ENCODE data around the gene PROSER3.
A peak's percentile ranks its signal among the peaks of the same experiment; 100 is the strongest.

The PROSER3 gene

GRCh38 chr19:35757749-35758608, at the start of gene PROSER3:
Gene PROSER3, plus strand, starts transcription at chr19:35758176. Its CDS starts 40 bp downstream, at chr19:35758216.
- DNase-seq (ENCODE audit: low read depth, low spot score) = peak; percentile 97

GRCh38 chr19:35708391-35708790, 49.6 kb upstream of the PROSER3 start:
- DNase-seq (ENCODE audit: low read depth, low spot score) = no peak

- peak; percentile 45 for DNase-seq (ENCODE audit: low read depth, low spot score)
These were observed 46.9 kb upstream of the PROSER3 start for GRCh38 chr19:35710784-35711723.

GRCh38 chr19:35712567-35713505, 45.1 kb upstream of the PROSER3 start:
- DNase-seq (ENCODE audit: low read depth, low spot score) = peak; percentile 44

GRCh38 chr19:35713506-35713850, 44.5 kb upstream of the PROSER3 start:
- DNase-seq (ENCODE audit: low read depth, low spot score) = no peak

GRCh38 chr19:35713904-35714495, 44.0 kb upstream of the PROSER3 start:
- DNase-seq (ENCODE audit: low read depth, low spot score) = no peak

- DNase-seq (ENCODE audit: low read depth, low spot score) = no peak
These were observed 43.2 kb upstream of the PROSER3 start for GRCh38 chr19:35714601-35715354.

GRCh38 chr19:35715355-35715809, 42.6 kb upstream of the PROSER3 start:
- DNase-seq (ENCODE audit: low read depth, low spot score) = no peak

GRCh38 chr19:35715981-35716800, 41.8 kb upstream of the PROSER3 start:
- DNase-seq (ENCODE audit: low read depth, low spot score) = no peak

GRCh38 chr19:35716801-35717664, 40.9 kb upstream of the PROSER3 start:
- peak; percentile 92 for DNase-seq (ENCODE audit: low read depth, low spot score)

- no peak for DNase-seq (ENCODE audit: low read depth, low spot score)
These were observed 40.2 kb upstream of the PROSER3 start, which contains the start of gene KMT2B for GRCh38 chr19:35717665-35718344. Gene KMT2B, plus strand, starts transcription at chr19:35718003. Its CDS starts 16 bp downstream, at chr19:35718019.

GRCh38 chr19:35718345-35719041, 39.5 kb upstream of the PROSER3 start:
- DNase-seq (ENCODE audit: low read depth, low spot score) = no peak

- no peak for DNase-seq (ENCODE audit: low read depth, low spot score)
These were observed 38.4 kb upstream of the PROSER3 start for GRCh38 chr19:35719402-35720162.

GRCh38 chr19:35720163-35720524, 37.8 kb upstream of the PROSER3 start:
- DNase-seq (ENCODE audit: low read depth, low spot score) = no peak

- DNase-seq (ENCODE audit: low read depth, low spot score) = no peak
These were observed 37.3 kb upstream of the PROSER3 start for GRCh38 chr19:35720648-35721047.

- DNase-seq (ENCODE audit: low read depth, low spot score) = no peak
These were observed 36.6 kb upstream of the PROSER3 start for GRCh38 chr19:35721374-35721773.
